GM12873 (cell line): Measurements from ENCODE around the gene PRR12.

Experiments
- CTCF ChIP-seq: IDR thresholded peaks from 2 replicates; pipeline ENCODE4 v1.5.1; 2012; ENCODE audit warnings: low read depth, mild to moderate bottlenecking, moderate library complexity, low read length, control low read depth; ENCODE audit not compliant: insufficient read depth; ENCODE audit errors: missing control alignments

Gene PRR12

DNA sequence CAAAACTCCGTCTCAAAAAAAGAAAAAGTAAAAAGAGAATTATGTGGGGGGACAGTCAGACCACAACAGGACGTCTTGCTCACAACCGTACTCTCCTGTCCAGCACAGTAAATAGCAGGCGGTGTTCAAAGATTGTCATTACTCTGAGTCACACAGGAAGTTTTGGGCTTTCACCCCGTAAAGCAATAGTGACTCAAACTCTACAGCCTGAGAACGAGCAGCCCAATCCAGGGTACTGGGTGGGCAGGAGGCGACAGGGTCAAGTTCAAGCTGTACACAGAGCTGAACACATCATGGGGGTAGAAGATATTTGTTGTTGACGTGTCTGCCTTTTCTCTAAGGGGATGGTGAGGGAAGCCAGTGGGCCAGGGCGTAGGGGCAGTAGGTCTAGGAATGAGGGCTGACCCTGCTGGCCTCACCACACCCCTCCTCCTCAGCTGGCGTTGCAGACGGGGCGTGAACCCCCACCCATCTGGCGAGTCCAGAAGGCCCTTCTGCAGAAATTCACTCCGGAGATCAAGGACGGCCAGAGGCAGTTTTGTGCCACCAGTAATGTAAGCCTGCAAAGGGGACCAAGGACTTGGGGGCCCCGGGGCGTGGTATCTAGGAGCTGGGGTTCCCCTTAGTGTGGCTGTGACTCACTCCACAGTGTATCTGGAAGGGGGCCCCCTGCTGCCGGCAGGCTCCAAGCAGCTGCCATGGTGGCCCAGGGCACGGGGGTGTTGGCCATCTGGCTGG, 23.3 kb downstream of the PRR12 start:
- no peak for TF ChIP-seq CTCF

- TF ChIP-seq CTCF, result no peak
Measured at GRCh38 chr19:49615861-49616260, 24.9 kb downstream of the PRR12 start.

GRCh38 chr19:49616532-49616931, 25.6 kb downstream of the PRR12 start:
- no peak for TF ChIP-seq CTCF

DNA sequence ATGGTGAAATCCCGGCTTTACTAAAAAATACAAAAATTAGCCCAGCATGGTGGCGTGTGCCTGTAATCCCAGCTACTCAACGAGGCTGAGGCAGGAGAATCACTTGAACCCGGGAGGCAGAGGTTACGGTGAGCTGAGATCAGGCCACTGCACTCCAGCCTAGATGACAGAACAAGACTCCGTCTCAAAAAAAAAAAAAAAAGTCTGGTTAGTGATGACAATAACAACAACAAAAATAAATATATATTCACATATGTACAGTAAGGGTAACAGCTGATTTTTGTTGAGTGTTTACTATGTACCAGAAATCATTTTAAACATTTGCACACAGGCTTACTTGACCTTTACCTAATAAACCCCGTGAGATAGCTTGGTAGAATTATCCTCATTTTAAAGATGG, 26.0 kb downstream of the PRR12 start:
- no peak for TF ChIP-seq CTCF

DNA sequence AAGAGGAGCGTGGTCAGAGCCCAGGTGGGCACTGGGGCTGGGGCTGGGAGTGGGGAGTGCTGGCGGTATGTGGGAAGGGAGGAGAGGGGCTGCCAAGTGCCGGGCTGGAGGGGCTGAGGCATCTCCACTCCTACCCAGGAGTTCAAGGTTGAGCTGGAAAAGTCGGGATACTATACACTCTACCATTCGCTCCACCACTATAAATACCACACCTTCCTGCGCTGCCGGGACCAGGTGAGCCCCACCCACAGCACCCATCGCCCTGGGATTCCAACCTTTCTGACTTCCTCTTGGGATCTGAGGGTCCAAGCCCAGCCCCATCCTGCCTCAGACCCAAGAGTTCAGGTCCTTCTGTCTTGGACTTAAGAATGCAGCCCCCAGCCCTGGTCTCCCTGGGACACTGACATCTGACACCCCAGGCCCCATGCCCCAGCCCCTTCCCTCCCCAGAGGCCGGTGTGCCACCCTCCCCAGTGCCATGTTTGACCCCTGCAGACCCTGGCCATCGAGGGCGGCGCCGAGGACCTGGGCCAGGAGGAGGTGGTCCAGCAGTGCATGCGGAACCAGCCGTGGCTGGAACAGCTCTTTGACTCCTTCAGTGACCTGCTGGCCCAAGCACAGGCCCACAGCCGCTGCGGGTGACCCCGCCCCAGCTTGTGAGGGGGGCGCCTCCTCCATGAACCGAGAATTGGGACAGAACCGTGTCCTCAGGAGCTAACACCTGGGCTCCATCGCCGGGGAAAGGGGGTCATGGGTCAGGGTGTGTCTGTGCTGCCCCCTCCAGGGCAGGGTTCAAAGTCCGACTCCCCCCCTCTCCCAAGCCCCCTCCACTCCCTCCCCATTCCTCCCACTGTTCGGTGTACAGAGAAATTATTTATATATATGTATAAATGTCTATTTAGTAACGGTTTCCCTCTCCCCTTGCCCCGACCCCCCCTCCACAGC, 34.3 kb downstream of the PRR12 start:
- TF ChIP-seq CTCF, result no peak

DNA sequence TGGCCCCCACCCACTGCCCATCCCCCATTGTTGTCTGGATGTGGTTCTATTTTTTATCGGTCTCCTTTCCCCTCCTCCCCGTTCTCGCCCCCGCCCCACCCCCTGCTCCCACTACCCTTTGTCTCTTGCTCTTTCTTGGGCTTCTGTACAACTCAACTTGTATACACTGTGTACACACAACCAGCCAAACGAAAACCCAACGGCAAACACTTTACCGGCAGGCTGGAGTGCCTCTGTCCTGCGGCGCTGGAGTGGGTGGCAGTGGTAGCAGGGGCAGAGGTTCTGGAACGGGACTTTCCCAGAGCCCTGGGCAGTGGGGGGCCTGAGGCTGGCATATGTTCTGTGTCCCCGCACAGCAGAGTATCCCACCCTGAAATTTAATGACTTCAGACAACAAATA, 35.2 kb downstream of the PRR12 start:
- TF ChIP-seq CTCF, result no peak

- no peak for TF ChIP-seq CTCF
Measured at GRCh38 chr19:49629659-49630058, 38.7 kb downstream of the PRR12 start.
